Suprapubic skin (tissue), 4 donors: ENCODE measurements around the gene GSTO2.
A peak's percentile ranks its signal among the peaks of the same experiment; 100 is the strongest.

Experiments used
- EP300 ChIP-seq: sonication (generic); formaldehyde crosslinking; IDR thresholded peaks from one replicate; pipeline ENCODE4 v1.6.1; 2017; ENCODE audit warnings: antibody characterized with exemption
- POLR2A ChIP-seq, 2 donors: fragments of 450-650 bp; IDR thresholded peaks; one replicate each; pipeline ENCODE4 v1.6.1; 2017; ENCODE audit warnings: antibody characterized with exemption in 2 of 2, mild to moderate bottlenecking in 2 of 2, moderate library complexity in 2 of 2
- POLR2AphosphoS5 ChIP-seq, 3 donors: sonication (generic); formaldehyde crosslinking; IDR thresholded peaks; one replicate each; pipeline ENCODE4 v1.6.1; 2017; ENCODE audit warnings: antibody characterized with exemption in 3 of 3
- TF ChIP-seq, protein P1 (sequence below), 2 donors: fragments of 200-600 bp in 1 of 2; fragments of 450-650 bp in 1 of 2; sonication (generic) in 1 of 2; IDR thresholded peaks; one replicate each; pipeline ENCODE4 v1.5.1; 2016 to 2019; ENCODE audit warnings: antibody characterized with exemption in 2 of 2, mild to moderate bottlenecking in 1 of 2, moderate library complexity in 1 of 2

DNA sequence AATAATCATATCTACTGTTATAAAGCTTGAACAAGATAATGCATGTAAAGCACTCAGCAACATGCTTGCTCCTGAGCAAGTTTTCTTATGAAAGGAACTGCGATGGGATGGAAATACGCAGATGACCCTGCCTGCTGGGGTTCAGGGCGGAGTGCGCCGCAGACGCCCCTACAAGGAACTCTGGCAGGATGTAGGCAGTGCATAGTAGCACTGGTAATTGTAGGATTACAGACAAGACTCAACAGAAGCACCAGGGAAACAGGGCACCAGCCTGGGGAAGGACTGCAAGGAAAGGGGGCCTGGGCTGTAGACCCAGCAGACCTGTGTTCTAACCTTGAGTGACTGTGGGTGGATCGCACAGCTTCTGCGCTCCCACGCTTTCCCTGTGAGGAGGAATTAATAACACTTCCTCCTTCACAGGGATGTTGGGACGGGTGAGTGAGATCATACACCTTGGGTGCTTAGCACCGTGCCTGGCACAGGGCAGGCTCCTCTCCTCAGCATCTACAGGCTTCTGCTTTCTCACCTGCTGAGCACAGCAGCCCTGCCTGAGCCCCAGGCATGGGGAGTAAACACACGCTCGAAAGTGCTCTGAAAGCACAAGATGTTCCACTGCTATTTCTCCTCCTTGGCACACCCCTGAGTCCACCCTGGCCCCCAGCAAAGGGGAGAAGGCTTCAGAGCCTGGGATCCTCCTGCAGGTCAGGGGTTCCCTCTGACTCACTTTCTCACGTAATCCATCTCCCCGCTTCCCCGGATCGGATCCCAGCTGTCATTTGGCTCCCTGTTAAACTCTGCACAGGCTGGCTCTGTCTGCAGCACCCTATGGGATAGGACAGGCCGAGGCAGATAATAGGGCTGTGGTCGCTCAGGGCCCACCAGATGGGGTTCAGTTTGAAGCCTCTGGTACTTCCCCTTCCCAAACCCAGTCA, 50.1 kb downstream of the GSTO2 start:
- TF ChIP-seq, protein P1, sequence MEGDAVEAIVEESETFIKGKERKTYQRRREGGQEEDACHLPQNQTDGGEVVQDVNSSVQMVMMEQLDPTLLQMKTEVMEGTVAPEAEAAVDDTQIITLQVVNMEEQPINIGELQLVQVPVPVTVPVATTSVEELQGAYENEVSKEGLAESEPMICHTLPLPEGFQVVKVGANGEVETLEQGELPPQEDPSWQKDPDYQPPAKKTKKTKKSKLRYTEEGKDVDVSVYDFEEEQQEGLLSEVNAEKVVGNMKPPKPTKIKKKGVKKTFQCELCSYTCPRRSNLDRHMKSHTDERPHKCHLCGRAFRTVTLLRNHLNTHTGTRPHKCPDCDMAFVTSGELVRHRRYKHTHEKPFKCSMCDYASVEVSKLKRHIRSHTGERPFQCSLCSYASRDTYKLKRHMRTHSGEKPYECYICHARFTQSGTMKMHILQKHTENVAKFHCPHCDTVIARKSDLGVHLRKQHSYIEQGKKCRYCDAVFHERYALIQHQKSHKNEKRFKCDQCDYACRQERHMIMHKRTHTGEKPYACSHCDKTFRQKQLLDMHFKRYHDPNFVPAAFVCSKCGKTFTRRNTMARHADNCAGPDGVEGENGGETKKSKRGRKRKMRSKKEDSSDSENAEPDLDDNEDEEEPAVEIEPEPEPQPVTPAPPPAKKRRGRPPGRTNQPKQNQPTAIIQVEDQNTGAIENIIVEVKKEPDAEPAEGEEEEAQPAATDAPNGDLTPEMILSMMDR (IDR thresholded peaks at IDR 0.05): no peak
- peak; percentile 80 for TF ChIP-seq EP300
- TF ChIP-seq POLR2A (IDR thresholded peaks at IDR 0.05): no peak
- TF ChIP-seq POLR2AphosphoS5 (IDR thresholded peaks at IDR 0.05): peak in 2 of 3 donors; percentile 61 to 98
